ENCODE results near the gene TBX4. TPM values are rescaled to one million over a fixed set of nuclear protein-coding genes. Genes with fewer than 3 reads are reported as not detected.

TBX4 gene
- total and polyA plus RNA-seq, 2 donors from 2014 or later = not detected

- H3K4me1 ChIP-seq (ENCODE audit: control insufficient read depth in 2 of 3, insufficient read depth in 2 of 3, low read depth in 1 of 3, low read length in 3 of 3) = no peaks in the 10 kb centered on the region
- no peaks in the 10 kb centered on the region for H3K27me3 ChIP-seq (ENCODE audit: control insufficient read depth, insufficient read depth, low read length)
- no peak overlapping the region for H3K27ac ChIP-seq (ENCODE audit: low read depth in 2 of 2, low read length in 2 of 2)
- DNase-seq (no peak), FAIRE-seq (no peak)
- H3K4me3 ChIP-seq (ENCODE audit: low read length in 3 of 3) = no peak overlapping the region
- H3K36me3 ChIP-seq (ENCODE audit: control insufficient read depth in 2 of 3, insufficient read depth in 3 of 3, low read length in 3 of 3) = no peaks in the 10 kb centered on the region
- H3K9ac ChIP-seq (ENCODE audit: low read length in 3 of 3) = no peak overlapping the region
- H3K9me3 ChIP-seq (ENCODE audit: control insufficient read depth in 2 of 3, insufficient read depth in 1 of 3, low read length in 3 of 3) = no peaks in the 10 kb centered on the region
- intact Hi-C loops (cut with DNase I) = no loop called here
- no peak for TF ChIP-seq CTCF (IDR thresholded peaks at IDR 0.05; ENCODE audit: borderline replicate concordance, extremely low read depth, insufficient read depth)
These were observed 43.1 kb downstream of the TBX4 start for GRCh38 chr17:61495161-61495857.

GRCh38 chr17:61496174-61496956 lies 44.1 kb downstream of the TBX4 start:
- intact Hi-C loops (cut with DNase I) = no loop called here
- no peak overlapping the region for H3K9ac ChIP-seq (ENCODE audit: low read length in 3 of 3)
- no peak for TF ChIP-seq CTCF (IDR thresholded peaks at IDR 0.05; ENCODE audit: borderline replicate concordance, extremely low read depth, insufficient read depth)

GRCh38 chr17:61496957-61497653 lies 44.9 kb downstream of the TBX4 start:
- H3K36me3 ChIP-seq (ENCODE audit: control insufficient read depth in 2 of 3, insufficient read depth in 3 of 3, low read length in 3 of 3) = no peaks in the 10 kb centered on the region
- H3K27me3 ChIP-seq (ENCODE audit: control insufficient read depth, insufficient read depth, low read length) = no peaks in the 10 kb centered on the region
- FAIRE-seq (no peak), DNase-seq (no peak)
- H3K9ac ChIP-seq (ENCODE audit: low read length in 3 of 3) = no peak overlapping the region
- H3K9me3 ChIP-seq (ENCODE audit: control insufficient read depth in 2 of 3, insufficient read depth in 1 of 3, low read length in 3 of 3) = no peaks in the 10 kb centered on the region
- no peak overlapping the region for H3K27ac ChIP-seq (ENCODE audit: low read depth in 2 of 2, low read length in 2 of 2)
- intact Hi-C loops (cut with DNase I) = no loop called here
- TF ChIP-seq CTCF (IDR thresholded peaks at IDR 0.05; ENCODE audit: borderline replicate concordance, extremely low read depth, insufficient read depth) = no peak
- H3K4me3 ChIP-seq (ENCODE audit: low read length in 3 of 3) = no peak overlapping the region
- no peaks in the 10 kb centered on the region for H3K4me1 ChIP-seq (ENCODE audit: control insufficient read depth in 2 of 3, insufficient read depth in 2 of 3, low read depth in 1 of 3, low read length in 3 of 3)

More at GRCh38 chr17:61496174-61496956, 44.1 kb downstream of the TBX4 start:
- Histone ChIP-seq H3K4me1 (ENCODE audit: control insufficient read depth in 2 of 3, insufficient read depth in 2 of 3, low read depth in 1 of 3, low read length in 3 of 3) (no peaks in the 10 kb centered on the region), H3K36me3 (ENCODE audit: control insufficient read depth in 2 of 3, insufficient read depth in 3 of 3, low read length in 3 of 3) (no peaks in the 10 kb centered on the region), H3K9me3 (ENCODE audit: control insufficient read depth in 2 of 3, insufficient read depth in 1 of 3, low read length in 3 of 3) (no peaks in the 10 kb centered on the region), H3K27me3 (ENCODE audit: control insufficient read depth, insufficient read depth, low read length) (no peaks in the 10 kb centered on the region), H3K27ac (ENCODE audit: low read depth in 2 of 2, low read length in 2 of 2) (no peak overlapping the region), H3K4me3 (ENCODE audit: low read length in 3 of 3) (no peak overlapping the region)
- FAIRE-seq = no peak
- no peak for DNase-seq
